Mesothelial cell of epicardium (in vitro differentiated cells): ENCODE data around the gene GAS2L1. TPM values are rescaled to one million over a fixed set of nuclear protein-coding genes. Genes with fewer than 3 reads are reported as not detected.

Experiments
- DNase-seq, 2 experiments: peaks; one replicate each; pipeline ENCODE4 v3.0.0; 2021; ENCODE audit warnings: low spot score in 2 of 2; ENCODE audit not compliant: unreplicated experiment in 2 of 2
- H3K27ac Mint-ChIP-seq: 2 replicates; pipeline ENCODE4 v1.8.0; 2021; ENCODE audit warnings: mixed read lengths
- H3K27me3 Mint-ChIP-seq: 2 replicates; pipeline ENCODE4 v1.8.0; 2021; ENCODE audit warnings: low read depth, mixed read lengths
- H3K36me3 Mint-ChIP-seq: 2 replicates; pipeline ENCODE4 v1.8.0; 2021; ENCODE audit warnings: mixed read lengths
- H3K4me1 Mint-ChIP-seq: 2 replicates; pipeline ENCODE4 v1.8.0; 2021; ENCODE audit warnings: mixed read lengths
- H3K4me3 Mint-ChIP-seq: 2 replicates; pipeline ENCODE4 v1.8.0; 2021; ENCODE audit warnings: mild to moderate bottlenecking, moderate library complexity, mixed read lengths
- H3K9me3 Mint-ChIP-seq: 2 replicates; pipeline ENCODE4 v1.8.0; 2021; ENCODE audit warnings: mixed read lengths
- CTCF ChIP-seq: fragments of 200-600 bp; sonication (generic); IDR thresholded peaks from one replicate; pipeline ENCODE4 v1.5.0; 2021; ENCODE audit warnings: antibody characterized with exemption; ENCODE audit not compliant: unreplicated experiment
- total RNA-seq: library from RNA; stranded (reverse); gene quantifications from 3 replicates; pipeline ENCODE4 v1.2.1, GENCODE V29; 2021

The GAS2L1 gene
- total RNA-seq, 1 donor from 2014 or later: 13.4 TPM

GRCh38 chr22:29328055-29328454 is 21.6 kb downstream of the GAS2L1 start:
- peak; percentile 14 for TF ChIP-seq CTCF
- H3K27ac Mint-ChIP-seq: no peak overlapping the region
- H3K9me3 Mint-ChIP-seq: no peaks in the 10 kb centered on the region
- H3K36me3 Mint-ChIP-seq: peaks cover 5% of the 10 kb centered on the region
- H3K27me3 Mint-ChIP-seq: no peaks in the 10 kb centered on the region
- peaks cover 14% of the 10 kb centered on the region for H3K4me1 Mint-ChIP-seq
- DNase-seq: no peak
- no peak overlapping the region for H3K4me3 Mint-ChIP-seq

- Mint-ChIP-seq H3K9me3 (no peaks in the 10 kb centered on the region), H3K4me3 (no peak overlapping the region), H3K27ac (peak overlapping the region; percentile 15), H3K4me1 (peaks cover 14% of the 10 kb centered on the region), H3K36me3 (peaks cover 8% of the 10 kb centered on the region), H3K27me3 (no peaks in the 10 kb centered on the region)
- DNase-seq: no peak
- TF ChIP-seq CTCF: no peak
These were observed 22.4 kb downstream of the GAS2L1 start for GRCh38 chr22:29328566-29329500.

GRCh38 chr22:29329581-29329980 is 23.1 kb downstream of the GAS2L1 start:
- peaks cover 14% of the 10 kb centered on the region for H3K4me1 Mint-ChIP-seq

GRCh38 chr22:29330291-29330690 is 23.8 kb downstream of the GAS2L1 start:
- Mint-ChIP-seq H3K4me3 (no peak overlapping the region), H3K36me3 (peaks cover 8% of the 10 kb centered on the region)
- TF ChIP-seq CTCF: no peak

More at GRCh38 chr22:29329581-29329980, 23.1 kb downstream of the GAS2L1 start:
- no peaks in the 10 kb centered on the region for H3K27me3 Mint-ChIP-seq
- no peak for TF ChIP-seq CTCF
- H3K4me3 Mint-ChIP-seq: no peak overlapping the region
- peak overlapping the region; percentile 15 for H3K27ac Mint-ChIP-seq
- DNase-seq: no peak
- H3K36me3 Mint-ChIP-seq: peaks cover 8% of the 10 kb centered on the region
- H3K9me3 Mint-ChIP-seq: no peaks in the 10 kb centered on the region

GRCh38 chr22:29330753-29331152 is 24.3 kb downstream of the GAS2L1 start:
- Mint-ChIP-seq H3K27ac (no peak overlapping the region), H3K4me1 (peaks cover 14% of the 10 kb centered on the region), H3K36me3 (peaks cover 8% of the 10 kb centered on the region), H3K27me3 (no peaks in the 10 kb centered on the region), H3K9me3 (no peaks in the 10 kb centered on the region), H3K4me3 (no peak overlapping the region)
- no peak for DNase-seq
- TF ChIP-seq CTCF: no peak

More at GRCh38 chr22:29330291-29330690, 23.8 kb downstream of the GAS2L1 start:
- Mint-ChIP-seq H3K27ac (no peak overlapping the region), H3K27me3 (no peaks in the 10 kb centered on the region), H3K9me3 (no peaks in the 10 kb centered on the region), H3K4me1 (peaks cover 14% of the 10 kb centered on the region)
- no peak for DNase-seq
